KMS-11 (cell line): Measurements from ENCODE around the gene ALAD.

Source experiments
- H2AFZ ChIP-seq: fragments of 200-600 bp; sonication (generic); 2 replicates; pipeline ENCODE4 v1.6.1; 2016; ENCODE audit warnings: antibody characterized with exemption, mixed run types, low read depth
- H3K27ac ChIP-seq: fragments of 200-600 bp; sonication (generic); 2 replicates; pipeline ENCODE4 v1.6.1; 2016; ENCODE audit warnings: mild to moderate bottlenecking, mixed run types
- H3K27me3 ChIP-seq: fragments of 200-600 bp; sonication (generic); 2 replicates; pipeline ENCODE4 v1.6.1; 2017; ENCODE audit warnings: mild to moderate bottlenecking, low read depth, mixed run types, moderate library complexity; ENCODE audit not compliant: insufficient read depth
- H3K36me3 ChIP-seq: fragments of 200-600 bp; sonication (generic); 2 replicates; pipeline ENCODE4 v1.6.1; 2017; ENCODE audit warnings: mild to moderate bottlenecking, mixed run types; ENCODE audit not compliant: insufficient read depth
- H3K4me1 ChIP-seq: fragments of 200-600 bp; sonication (generic); 2 replicates; pipeline ENCODE4 v1.6.1; 2016; ENCODE audit warnings: mild to moderate bottlenecking, low read depth, mixed run types; ENCODE audit not compliant: poor library complexity, severe bottlenecking
- H3K4me2 ChIP-seq: fragments of 200-600 bp; sonication (generic); 2 replicates; pipeline ENCODE4 v1.7.0; 2016; ENCODE audit warnings: mild to moderate bottlenecking, mixed run types
- H3K4me3 ChIP-seq: fragments of 200-600 bp; sonication (generic); IDR thresholded peaks from 2 replicates; pipeline ENCODE4 v1.6.1; 2017; ENCODE audit warnings: low read depth, low read length, mixed read lengths; ENCODE audit not compliant: insufficient read depth
- H3K79me2 ChIP-seq: fragments of 200-600 bp; sonication (generic); 2 replicates; pipeline ENCODE4 v1.6.1; 2016; ENCODE audit warnings: low read depth, mixed run types; ENCODE audit not compliant: insufficient read depth
- H3K9ac ChIP-seq: fragments of 200-600 bp; sonication (generic); 2 replicates; pipeline ENCODE4 v1.6.1; 2016; ENCODE audit warnings: mild to moderate bottlenecking, mixed run types
- H4K20me1 ChIP-seq: fragments of 200-600 bp; sonication (generic); 2 replicates; pipeline ENCODE4 v1.6.1; 2016; ENCODE audit warnings: mild to moderate bottlenecking, mixed run types; ENCODE audit not compliant: insufficient read depth
- TF ChIP-seq, protein P1 (sequence below): fragments of 200-600 bp; sonication (generic); conservative IDR thresholded peaks from 2 replicates; pipeline ENCODE4 v1.6.1; 2017; ENCODE audit warnings: low read depth, mild to moderate bottlenecking, antibody characterized with exemption, low read length, moderate library complexity, mixed read lengths

Gene ALAD

DNA sequence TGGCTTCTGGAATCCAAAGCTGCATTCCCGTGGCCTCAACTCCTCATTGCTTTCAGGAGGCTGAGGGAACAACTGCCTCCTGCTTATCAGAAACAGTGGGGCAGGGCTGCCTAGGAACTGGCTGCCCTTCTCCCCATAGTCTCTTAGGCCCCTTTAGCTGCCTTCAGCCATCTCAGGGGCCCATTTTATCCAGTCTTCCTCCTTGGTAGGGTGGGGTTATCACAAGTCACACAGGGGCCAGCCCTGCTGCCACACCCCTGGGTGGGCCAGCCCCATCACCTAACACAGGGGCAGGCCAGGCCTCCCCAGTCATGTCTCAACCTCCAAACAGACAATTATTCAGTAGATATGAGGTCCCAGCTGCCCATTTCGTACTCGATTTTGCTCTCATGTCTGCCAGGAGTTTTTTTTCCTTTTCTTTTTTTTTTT, 3.9 kb downstream of the ALAD start:
- H3K9ac ChIP-seq, result no peak overlapping the region
- H3K4me3 ChIP-seq, result no peak overlapping the region
- no peaks in the 10 kb centered on the region for H4K20me1 ChIP-seq
- no peaks in the 10 kb centered on the region for H3K79me2 ChIP-seq
- no peak overlapping the region for H2AFZ ChIP-seq
- TF ChIP-seq, protein P1, sequence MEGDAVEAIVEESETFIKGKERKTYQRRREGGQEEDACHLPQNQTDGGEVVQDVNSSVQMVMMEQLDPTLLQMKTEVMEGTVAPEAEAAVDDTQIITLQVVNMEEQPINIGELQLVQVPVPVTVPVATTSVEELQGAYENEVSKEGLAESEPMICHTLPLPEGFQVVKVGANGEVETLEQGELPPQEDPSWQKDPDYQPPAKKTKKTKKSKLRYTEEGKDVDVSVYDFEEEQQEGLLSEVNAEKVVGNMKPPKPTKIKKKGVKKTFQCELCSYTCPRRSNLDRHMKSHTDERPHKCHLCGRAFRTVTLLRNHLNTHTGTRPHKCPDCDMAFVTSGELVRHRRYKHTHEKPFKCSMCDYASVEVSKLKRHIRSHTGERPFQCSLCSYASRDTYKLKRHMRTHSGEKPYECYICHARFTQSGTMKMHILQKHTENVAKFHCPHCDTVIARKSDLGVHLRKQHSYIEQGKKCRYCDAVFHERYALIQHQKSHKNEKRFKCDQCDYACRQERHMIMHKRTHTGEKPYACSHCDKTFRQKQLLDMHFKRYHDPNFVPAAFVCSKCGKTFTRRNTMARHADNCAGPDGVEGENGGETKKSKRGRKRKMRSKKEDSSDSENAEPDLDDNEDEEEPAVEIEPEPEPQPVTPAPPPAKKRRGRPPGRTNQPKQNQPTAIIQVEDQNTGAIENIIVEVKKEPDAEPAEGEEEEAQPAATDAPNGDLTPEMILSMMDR, result no peak
- H3K4me2 ChIP-seq, result no peak overlapping the region
- H3K27me3 ChIP-seq, result no peaks in the 10 kb centered on the region
- no peak overlapping the region for H3K27ac ChIP-seq
- H3K4me1 ChIP-seq, result peaks cover 15% of the 10 kb centered on the region
- H3K36me3 ChIP-seq, result no peaks in the 10 kb centered on the region

DNA sequence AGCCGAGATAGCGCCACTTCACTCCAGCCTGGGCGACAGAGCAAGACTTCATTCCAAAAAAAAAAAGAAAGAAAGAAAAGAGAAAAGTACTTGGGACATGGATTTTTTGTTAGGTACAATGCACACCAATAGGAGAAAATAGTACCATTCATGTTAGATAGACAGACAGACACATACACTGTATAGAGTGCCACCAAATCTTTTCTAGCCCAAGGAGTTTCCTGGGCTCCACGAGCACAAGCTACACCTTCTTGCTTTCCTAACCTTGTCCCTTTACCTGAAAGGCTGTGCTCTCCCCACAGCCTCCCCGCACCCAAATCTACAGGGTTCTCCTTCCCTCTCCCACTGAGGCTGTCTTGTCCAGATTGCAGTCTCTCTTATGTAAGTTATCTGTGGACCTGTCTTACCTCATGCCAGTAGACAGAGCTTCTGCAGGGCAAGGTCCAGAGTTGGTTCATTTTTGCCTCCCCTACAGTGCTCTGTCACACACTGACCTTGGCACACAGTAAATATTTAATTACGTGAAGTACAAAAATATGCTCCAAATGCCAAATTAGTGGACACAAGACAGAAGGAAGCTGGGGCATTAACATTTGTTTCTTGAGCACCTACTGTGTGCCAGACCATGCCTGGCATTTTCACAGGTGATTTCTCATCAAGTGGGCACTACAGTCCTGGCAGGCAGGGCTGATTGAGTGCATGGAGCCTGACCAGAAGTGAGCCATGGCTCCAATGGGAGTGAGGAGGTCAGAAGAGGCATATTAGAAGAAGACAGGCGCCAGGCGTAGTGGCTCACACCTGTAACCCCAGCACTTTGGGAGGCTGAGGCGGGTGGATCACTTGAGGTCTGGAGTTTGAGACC, 5.9 kb downstream of the ALAD start:
- Histone ChIP-seq H3K9ac (no peak overlapping the region), H3K4me3 (no peak overlapping the region), H3K4me2 (no peak overlapping the region), H3K36me3 (no peaks in the 10 kb centered on the region), H3K27me3 (no peaks in the 10 kb centered on the region), H4K20me1 (no peaks in the 10 kb centered on the region), H2AFZ (no peak overlapping the region), H3K4me1 (peaks cover 6% of the 10 kb centered on the region), H3K79me2 (no peaks in the 10 kb centered on the region), H3K27ac (no peak overlapping the region)
- TF ChIP-seq, protein P1, result no peak

GRCh38 chr9:113393281-113393680, 7.8 kb downstream of the ALAD start:
- Histone ChIP-seq H3K4me2 (no peak overlapping the region), H3K9ac (no peak overlapping the region), H3K27ac (no peak overlapping the region), H2AFZ (no peak overlapping the region), H3K36me3 (no peaks in the 10 kb centered on the region), H3K4me3 (no peak overlapping the region), H3K79me2 (no peaks in the 10 kb centered on the region), H3K4me1 (no peaks in the 10 kb centered on the region), H4K20me1 (no peaks in the 10 kb centered on the region), H3K27me3 (no peaks in the 10 kb centered on the region)
- TF ChIP-seq, protein P1, result no peak

GRCh38 chr9:113391917-113392316, 9.2 kb downstream of the ALAD start:
- TF ChIP-seq, protein P1, result no peak
- Histone ChIP-seq H2AFZ (no peak overlapping the region), H3K79me2 (no peaks in the 10 kb centered on the region), H3K4me3 (no peak overlapping the region), H3K4me1 (no peaks in the 10 kb centered on the region), H3K36me3 (no peaks in the 10 kb centered on the region), H3K27ac (no peak overlapping the region), H4K20me1 (no peaks in the 10 kb centered on the region), H3K27me3 (no peaks in the 10 kb centered on the region), H3K9ac (no peak overlapping the region), H3K4me2 (no peak overlapping the region)
